ENCODE measurements around the gene KLRC3.

DNA sequence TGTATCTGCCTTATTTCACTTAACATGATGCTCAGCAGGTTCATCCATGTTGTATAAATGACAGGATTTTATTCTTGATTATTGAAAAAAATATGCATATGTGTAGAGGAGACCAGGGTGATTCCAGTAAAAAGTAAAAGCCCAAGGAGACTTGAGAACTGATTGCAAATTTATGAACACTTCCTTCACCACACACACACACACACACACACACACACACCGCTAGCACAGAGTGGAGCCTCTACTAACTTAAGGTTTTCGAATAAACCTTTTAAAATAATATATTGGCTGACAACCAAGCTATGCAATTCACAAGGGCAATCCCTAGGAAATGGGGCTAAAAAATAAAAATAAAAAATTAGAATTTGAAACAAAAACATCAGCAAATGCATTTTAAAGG, 22.2 kb downstream of the KLRC3 start:
- TF ChIP-seq, protein P1, sequence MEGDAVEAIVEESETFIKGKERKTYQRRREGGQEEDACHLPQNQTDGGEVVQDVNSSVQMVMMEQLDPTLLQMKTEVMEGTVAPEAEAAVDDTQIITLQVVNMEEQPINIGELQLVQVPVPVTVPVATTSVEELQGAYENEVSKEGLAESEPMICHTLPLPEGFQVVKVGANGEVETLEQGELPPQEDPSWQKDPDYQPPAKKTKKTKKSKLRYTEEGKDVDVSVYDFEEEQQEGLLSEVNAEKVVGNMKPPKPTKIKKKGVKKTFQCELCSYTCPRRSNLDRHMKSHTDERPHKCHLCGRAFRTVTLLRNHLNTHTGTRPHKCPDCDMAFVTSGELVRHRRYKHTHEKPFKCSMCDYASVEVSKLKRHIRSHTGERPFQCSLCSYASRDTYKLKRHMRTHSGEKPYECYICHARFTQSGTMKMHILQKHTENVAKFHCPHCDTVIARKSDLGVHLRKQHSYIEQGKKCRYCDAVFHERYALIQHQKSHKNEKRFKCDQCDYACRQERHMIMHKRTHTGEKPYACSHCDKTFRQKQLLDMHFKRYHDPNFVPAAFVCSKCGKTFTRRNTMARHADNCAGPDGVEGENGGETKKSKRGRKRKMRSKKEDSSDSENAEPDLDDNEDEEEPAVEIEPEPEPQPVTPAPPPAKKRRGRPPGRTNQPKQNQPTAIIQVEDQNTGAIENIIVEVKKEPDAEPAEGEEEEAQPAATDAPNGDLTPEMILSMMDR (IDR thresholded peaks at IDR 0.05), result no peak
- TF ChIP-seq, protein P2, sequence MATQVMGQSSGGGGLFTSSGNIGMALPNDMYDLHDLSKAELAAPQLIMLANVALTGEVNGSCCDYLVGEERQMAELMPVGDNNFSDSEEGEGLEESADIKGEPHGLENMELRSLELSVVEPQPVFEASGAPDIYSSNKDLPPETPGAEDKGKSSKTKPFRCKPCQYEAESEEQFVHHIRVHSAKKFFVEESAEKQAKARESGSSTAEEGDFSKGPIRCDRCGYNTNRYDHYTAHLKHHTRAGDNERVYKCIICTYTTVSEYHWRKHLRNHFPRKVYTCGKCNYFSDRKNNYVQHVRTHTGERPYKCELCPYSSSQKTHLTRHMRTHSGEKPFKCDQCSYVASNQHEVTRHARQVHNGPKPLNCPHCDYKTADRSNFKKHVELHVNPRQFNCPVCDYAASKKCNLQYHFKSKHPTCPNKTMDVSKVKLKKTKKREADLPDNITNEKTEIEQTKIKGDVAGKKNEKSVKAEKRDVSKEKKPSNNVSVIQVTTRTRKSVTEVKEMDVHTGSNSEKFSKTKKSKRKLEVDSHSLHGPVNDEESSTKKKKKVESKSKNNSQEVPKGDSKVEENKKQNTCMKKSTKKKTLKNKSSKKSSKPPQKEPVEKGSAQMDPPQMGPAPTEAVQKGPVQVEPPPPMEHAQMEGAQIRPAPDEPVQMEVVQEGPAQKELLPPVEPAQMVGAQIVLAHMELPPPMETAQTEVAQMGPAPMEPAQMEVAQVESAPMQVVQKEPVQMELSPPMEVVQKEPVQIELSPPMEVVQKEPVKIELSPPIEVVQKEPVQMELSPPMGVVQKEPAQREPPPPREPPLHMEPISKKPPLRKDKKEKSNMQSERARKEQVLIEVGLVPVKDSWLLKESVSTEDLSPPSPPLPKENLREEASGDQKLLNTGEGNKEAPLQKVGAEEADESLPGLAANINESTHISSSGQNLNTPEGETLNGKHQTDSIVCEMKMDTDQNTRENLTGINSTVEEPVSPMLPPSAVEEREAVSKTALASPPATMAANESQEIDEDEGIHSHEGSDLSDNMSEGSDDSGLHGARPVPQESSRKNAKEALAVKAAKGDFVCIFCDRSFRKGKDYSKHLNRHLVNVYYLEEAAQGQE (IDR thresholded peaks at IDR 0.05; ENCODE audit: insufficient read depth in 1 of 2, low read depth in 2 of 2, low read length in 1 of 2), result no peak
- TF ChIP-seq POLR2AphosphoS5 (IDR thresholded peaks at IDR 0.05; ENCODE audit: low read depth, low read length), result no peak
- no peak for TF ChIP-seq SIN3A (IDR thresholded peaks at IDR 0.05; ENCODE audit: borderline replicate concordance, insufficient read depth, low read depth, low read length)

All from Panc1 (cell line).